Measurements from ENCODE around the gene CHFR. TPM values are rescaled to one million over a fixed set of nuclear protein-coding genes. Genes with fewer than 3 reads are reported as not detected.

The CHFR gene
- total RNA-seq, 1 experiment from 2014 or later: 32.3 TPM

GRCh38 chr12:132801741-132802140, 85.7 kb downstream of the CHFR start:
- no peaks in the 10 kb centered on the region for H3K4me1 Mint-ChIP-seq (ENCODE audit: low read depth, unreplicated experiment)
- no peak overlapping the region for H3K4me3 Mint-ChIP-seq (ENCODE audit: unreplicated experiment)
- ChIA-PET CTCF (no interaction called here), POLR2A (no interaction called here)
- Histone ChIP-seq H3K4me1 (no peaks in the 10 kb centered on the region), H3K36me3 (ENCODE audit: control insufficient read depth, insufficient read depth, low read length) (no peaks in the 10 kb centered on the region; the same call in none of the 2 replicates), H3K9me3 (no peaks in the 10 kb centered on the region), H3K27me3 (replicated peaks; ENCODE audit: control insufficient read depth, insufficient read depth, low read length) (no peaks in the 10 kb centered on the region), H3K4me3 (ENCODE audit: low read depth, low read length) (no peak overlapping the region)
- DNase-seq: no peak
- no peak for TF ChIP-seq CTCF (IDR thresholded peaks at IDR 0.05; ENCODE audit: insufficient read depth in 1 of 2, low read depth in 1 of 2, low read length in 1 of 2, severe bottlenecking in 1 of 2, unreplicated experiment in 1 of 2)
- H3K36me3 Mint-ChIP-seq (ENCODE audit: insufficient read depth, unreplicated experiment): peaks cover 79% of the 10 kb centered on the region
- H3K27ac Mint-ChIP-seq (ENCODE audit: unreplicated experiment): no peak overlapping the region
- BruUV-seq (replicated peaks): no TSS peak
- intact Hi-C loops (cut with micrococcal nuclease; ENCODE audit: unreplicated experiment): no loop called here
- no peaks in the 10 kb centered on the region for H3K9me3 Mint-ChIP-seq (ENCODE audit: unreplicated experiment)
- no peaks in the 10 kb centered on the region for H3K27me3 Mint-ChIP-seq (ENCODE audit: insufficient read depth, unreplicated experiment)

- TF ChIP-seq CTCF (IDR thresholded peaks at IDR 0.05; ENCODE audit: insufficient read depth in 1 of 2, low read depth in 1 of 2, low read length in 1 of 2, severe bottlenecking in 1 of 2, unreplicated experiment in 1 of 2): no peak
- Mint-ChIP-seq H3K9me3 (ENCODE audit: unreplicated experiment) (no peaks in the 10 kb centered on the region), H3K27me3 (ENCODE audit: insufficient read depth, unreplicated experiment) (no peaks in the 10 kb centered on the region), H3K4me3 (ENCODE audit: unreplicated experiment) (no peak overlapping the region), H3K4me1 (ENCODE audit: low read depth, unreplicated experiment) (no peaks in the 10 kb centered on the region), H3K36me3 (ENCODE audit: insufficient read depth, unreplicated experiment) (peaks cover 87% of the 10 kb centered on the region), H3K27ac (ENCODE audit: unreplicated experiment) (no peak overlapping the region)
- Histone ChIP-seq H3K4me1 (no peaks in the 10 kb centered on the region), H3K9me3 (no peaks in the 10 kb centered on the region), H3K27me3 (replicated peaks; ENCODE audit: control insufficient read depth, insufficient read depth, low read length) (no peaks in the 10 kb centered on the region), H3K36me3 (ENCODE audit: control insufficient read depth, insufficient read depth, low read length) (no peaks in the 10 kb centered on the region; the same call in none of the 2 replicates), H3K4me3 (ENCODE audit: low read depth, low read length) (no peak overlapping the region)
- BruUV-seq (replicated peaks): no TSS peak
- ChIA-PET POLR2A (no interaction called here), CTCF (no interaction called here)
- intact Hi-C loops (cut with micrococcal nuclease; ENCODE audit: unreplicated experiment): no loop called here
- no peak for DNase-seq
These were observed 88.6 kb downstream of the CHFR start for GRCh38 chr12:132798836-132799235.

- intact Hi-C loops (cut with micrococcal nuclease; ENCODE audit: unreplicated experiment): no loop called here
- CTCF ChIA-PET: no interaction called here
- BruUV-seq (replicated peaks): no TSS peak
- Histone ChIP-seq H3K9me3 (no peaks in the 10 kb centered on the region), H3K4me1 (no peaks in the 10 kb centered on the region), H3K4me3 (ENCODE audit: low read depth, low read length) (no peak overlapping the region), H3K36me3 (ENCODE audit: control insufficient read depth, insufficient read depth, low read length) (no peaks in the 10 kb centered on the region; the same call in none of the 2 replicates), H3K27me3 (replicated peaks; ENCODE audit: control insufficient read depth, insufficient read depth, low read length) (no peaks in the 10 kb centered on the region)
- TF ChIP-seq CTCF (IDR thresholded peaks at IDR 0.05; ENCODE audit: insufficient read depth in 1 of 2, low read depth in 1 of 2, low read length in 1 of 2, severe bottlenecking in 1 of 2, unreplicated experiment in 1 of 2): no peak
- Mint-ChIP-seq H3K36me3 (ENCODE audit: insufficient read depth, unreplicated experiment) (peaks cover 82% of the 10 kb centered on the region), H3K9me3 (ENCODE audit: unreplicated experiment) (no peaks in the 10 kb centered on the region), H3K4me1 (ENCODE audit: low read depth, unreplicated experiment) (no peaks in the 10 kb centered on the region), H3K4me3 (ENCODE audit: unreplicated experiment) (no peak overlapping the region), H3K27ac (ENCODE audit: unreplicated experiment) (no peak overlapping the region), H3K27me3 (ENCODE audit: insufficient read depth, unreplicated experiment) (no peaks in the 10 kb centered on the region)
- POLR2A ChIA-PET: no interaction called here
- no peak for DNase-seq
These were observed 89.4 kb downstream of the CHFR start for GRCh38 chr12:132797820-132798570.

Data from Caco-2 (cell line).